Tibial artery (tissue), 4 donors: ENCODE results near the gene CACNA1D.

ENCODE experiments used
- DNase-seq, 2 donors: peaks; one replicate each; pipeline ENCODE4 v3.0.0-alpha.2; 2019
- H3K27ac ChIP-seq, 2 donors: fragments of 200-600 bp; sonication (generic) in 1 of 2; 1 replicate in 1 of 2; 2 replicates in 1 of 2; pipeline ENCODE4 v1.5.1; 2018 to 2019; ENCODE audit warnings: mild to moderate bottlenecking in 1 of 2
- H3K27me3 ChIP-seq, 2 donors: fragments of 200-600 bp; sonication (generic) in 1 of 2; one replicate each; pipeline versions ENCODE4 v1.5.1 to v1.6.0; 2016 to 2019
- H3K36me3 ChIP-seq, 3 donors: fragments of 200-600 bp; sonication (generic) in 2 of 3; one replicate each; pipeline ENCODE4 v1.5.1; 2016 to 2019; ENCODE audit warnings: mild to moderate bottlenecking in 2 of 3
- H3K4me1 ChIP-seq, 4 donors: fragments of 200-600 bp; sonication (generic) in 2 of 4; 1 replicate in 3 of 4; 2 replicates in 1 of 4; pipeline ENCODE4 v1.5.1; 2016 to 2019
- H3K4me3 ChIP-seq, 2 donors: fragments of 200-600 bp; sonication (generic) in 1 of 2; 1 replicate in 1 of 2; 2 replicates in 1 of 2; pipeline ENCODE4 v1.5.1; 2018 to 2019; ENCODE audit warnings: mild to moderate bottlenecking in 2 of 2
- H3K9me3 ChIP-seq, 3 donors: fragments of 200-600 bp; sonication (generic) in 1 of 3; one replicate each; pipeline ENCODE4 v1.5.1; 2016 to 2019
- CTCF ChIP-seq, 2 experiments: fragments of 200-600 bp in 1 of 2; fragments of 450-650 bp in 1 of 2; IDR thresholded peaks; one replicate each; pipeline ENCODE4 v1.5.1; 2017 to 2019; ENCODE audit warnings: antibody characterized with exemption in 2 of 2, mild to moderate bottlenecking in 1 of 2, moderate library complexity in 1 of 2
- intact Hi-C: fragments of 100-400 bp; cut with DNase I; formaldehyde crosslinking; loops from one replicate; pipeline ENCODE4 v1.15.0; 2023; ENCODE audit warnings: low total_unique reads

CACNA1D gene

DNA sequence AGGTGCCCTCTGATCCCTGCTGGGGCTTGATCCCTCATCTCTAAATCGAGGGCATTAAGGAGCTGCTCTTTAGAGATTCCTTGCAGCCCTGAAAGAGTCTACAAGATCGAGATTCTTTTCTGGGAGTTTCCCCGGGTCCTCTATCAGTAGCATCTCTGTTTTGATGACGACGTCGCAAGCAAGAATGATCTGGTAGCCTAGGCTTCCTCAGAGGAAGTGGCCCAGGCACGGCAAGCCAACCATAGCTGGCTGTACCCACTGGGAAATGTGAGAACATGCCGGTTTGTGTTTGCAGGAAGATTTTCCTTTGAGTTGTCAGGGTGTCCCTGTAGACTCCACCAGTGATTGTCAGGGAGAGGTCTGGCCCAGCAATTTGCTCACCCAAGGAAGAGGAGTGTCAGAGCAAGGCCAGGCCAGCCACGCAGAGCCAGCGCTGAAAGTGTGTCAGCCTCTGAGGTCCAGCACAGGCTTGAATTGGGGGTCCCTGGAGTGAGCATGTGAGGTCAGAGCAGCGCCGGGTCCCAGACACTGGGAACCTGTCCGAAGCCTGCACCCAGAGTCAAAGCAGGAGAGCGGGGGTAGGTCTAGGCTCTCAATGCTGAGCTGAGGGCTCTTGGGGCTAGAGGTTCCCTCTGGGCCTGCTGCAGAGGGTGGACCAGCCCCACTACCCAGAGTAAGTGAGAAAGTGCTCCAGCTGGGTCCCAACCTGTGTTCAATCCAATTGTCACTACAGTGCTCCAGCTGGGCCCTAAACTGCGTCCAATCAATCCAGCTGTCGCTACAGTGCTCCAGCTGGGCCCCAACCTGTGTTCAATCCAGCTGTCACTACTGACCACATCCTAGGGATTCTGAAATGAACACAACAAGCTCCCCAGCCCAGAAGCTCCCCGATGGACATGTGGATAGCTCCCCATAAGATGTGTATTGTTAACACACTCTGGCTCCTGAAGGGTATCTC lies 256.1 kb downstream of the CACNA1D start:
- H3K9me3 ChIP-seq: no peaks in the 10 kb centered on the region
- H3K27ac ChIP-seq: no peak overlapping the region
- peaks cover 0 to under 1% of the 10 kb centered on the region in 2 donors for H3K27me3 ChIP-seq
- no peaks in the 10 kb centered on the region for H3K36me3 ChIP-seq
- no peak for DNase-seq
- H3K4me1 ChIP-seq: no peaks in the 10 kb centered on the region
- no peak for TF ChIP-seq CTCF (IDR thresholded peaks at IDR 0.05)
- no peak overlapping the region for H3K4me3 ChIP-seq
- intact Hi-C loops: no loop called here

DNA sequence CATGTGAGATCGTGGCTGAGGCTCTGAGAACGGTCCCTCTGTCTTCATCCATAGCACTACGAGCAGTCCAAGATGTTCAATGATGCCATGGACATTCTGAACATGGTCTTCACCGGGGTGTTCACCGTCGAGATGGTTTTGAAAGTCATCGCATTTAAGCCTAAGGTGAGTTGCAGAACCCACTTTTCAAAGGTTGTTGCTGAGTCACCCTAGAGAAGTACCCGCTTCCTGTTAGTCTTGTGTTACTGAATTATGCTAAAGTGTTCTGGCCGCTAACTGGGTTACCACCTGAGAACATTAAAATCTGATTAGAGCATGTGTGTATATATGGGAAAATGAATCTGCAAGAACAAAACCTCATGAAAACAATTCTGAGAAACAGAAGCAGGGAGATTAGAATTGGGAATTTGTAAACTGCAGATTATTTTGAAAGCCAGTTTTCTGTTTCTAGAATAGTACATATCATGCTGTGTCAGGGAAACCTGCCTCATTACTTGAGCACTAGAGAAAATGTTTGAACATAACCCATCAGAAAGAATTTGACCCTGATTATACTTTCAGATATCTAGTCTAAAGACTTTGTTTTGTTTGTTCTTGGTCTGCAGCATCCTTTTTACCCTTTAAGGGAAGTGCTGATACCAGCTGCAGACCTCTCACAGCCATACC lies 259.2 kb downstream of the CACNA1D start:
- DNase-seq: no peak
- H3K4me1 ChIP-seq: no peaks in the 10 kb centered on the region
- intact Hi-C loops: no loop called here
- H3K4me3 ChIP-seq: no peak overlapping the region
- H3K9me3 ChIP-seq: no peaks in the 10 kb centered on the region
- H3K36me3 ChIP-seq: no peaks in the 10 kb centered on the region
- H3K27ac ChIP-seq: no peak overlapping the region
- H3K27me3 ChIP-seq: peaks cover 0 to 4% of the 10 kb centered on the region in 2 donors
- no peak for TF ChIP-seq CTCF (IDR thresholded peaks at IDR 0.05)

DNA sequence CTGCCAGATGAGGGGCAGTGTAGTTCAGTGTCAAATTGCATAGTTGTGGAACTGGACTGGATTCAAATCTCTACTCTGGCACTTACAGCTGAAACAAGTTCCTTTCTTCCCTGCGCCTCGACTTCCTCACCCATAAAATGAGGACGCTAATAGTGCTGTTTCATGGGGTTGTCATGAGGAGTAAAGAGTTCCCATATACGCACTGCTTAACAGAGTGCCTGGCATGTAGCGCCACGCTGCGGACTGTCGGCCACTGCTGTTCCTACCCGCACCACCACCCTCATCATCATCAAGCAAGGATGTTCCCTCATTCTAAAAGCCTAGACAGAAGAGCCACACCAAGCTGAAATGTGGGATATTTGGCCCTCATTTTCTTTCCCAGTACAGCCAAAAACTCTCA lies 259.9 kb downstream of the CACNA1D start:
- TF ChIP-seq CTCF (IDR thresholded peaks at IDR 0.05): no peak
- Histone ChIP-seq H3K4me3 (no peak overlapping the region), H3K36me3 (no peaks in the 10 kb centered on the region), H3K27ac (no peak overlapping the region), H3K9me3 (no peaks in the 10 kb centered on the region), H3K27me3 (peaks cover 0 to 4% of the 10 kb centered on the region in 2 donors), H3K4me1 (no peaks in the 10 kb centered on the region)
- intact Hi-C loops: no loop called here
- peak in 1 of 2 donors; percentile 32 for DNase-seq

DNA sequence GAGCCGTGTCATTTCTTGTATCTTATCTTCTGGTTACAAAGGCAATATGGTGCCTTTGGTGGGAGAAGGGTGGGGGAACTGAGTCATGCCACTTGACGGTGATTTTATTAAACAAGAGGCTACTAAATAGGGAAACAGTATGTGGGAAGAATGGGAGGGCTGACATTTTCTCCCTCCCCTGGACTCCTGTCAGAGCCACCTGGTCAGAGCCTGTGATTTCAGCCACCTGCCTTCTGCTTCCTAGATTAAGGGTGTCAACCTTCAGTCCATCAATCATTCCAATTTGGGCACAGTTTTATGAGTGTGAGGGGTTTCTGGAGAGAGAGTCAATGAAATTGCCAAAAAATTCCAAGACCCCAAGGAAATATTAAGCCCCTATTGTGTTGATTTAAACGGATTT lies 264.4 kb downstream of the CACNA1D start:
- Histone ChIP-seq H3K9me3 (no peaks in the 10 kb centered on the region), H3K27me3 (peaks cover 0 to 4% of the 10 kb centered on the region in 2 donors), H3K4me1 (no peaks in the 10 kb centered on the region), H3K36me3 (no peaks in the 10 kb centered on the region), H3K27ac (no peak overlapping the region), H3K4me3 (no peak overlapping the region)
- intact Hi-C loops: no loop called here
- TF ChIP-seq CTCF (IDR thresholded peaks at IDR 0.05): no peak
- no peak for DNase-seq

GRCh38 chr3:53763353-53763752 lies 268.9 kb downstream of the CACNA1D start:
- no peaks in the 10 kb centered on the region for H3K27me3 ChIP-seq
- intact Hi-C loops: no loop called here
- DNase-seq: no peak
- no peaks in the 10 kb centered on the region for H3K36me3 ChIP-seq
- no peak for TF ChIP-seq CTCF (IDR thresholded peaks at IDR 0.05)
- no peak overlapping the region for H3K4me3 ChIP-seq
- no peaks in the 10 kb centered on the region for H3K4me1 ChIP-seq
- no peak overlapping the region for H3K27ac ChIP-seq
- no peaks in the 10 kb centered on the region for H3K9me3 ChIP-seq
